ENCODE measurements around the gene DLG4.

The DLG4 gene

DNA sequence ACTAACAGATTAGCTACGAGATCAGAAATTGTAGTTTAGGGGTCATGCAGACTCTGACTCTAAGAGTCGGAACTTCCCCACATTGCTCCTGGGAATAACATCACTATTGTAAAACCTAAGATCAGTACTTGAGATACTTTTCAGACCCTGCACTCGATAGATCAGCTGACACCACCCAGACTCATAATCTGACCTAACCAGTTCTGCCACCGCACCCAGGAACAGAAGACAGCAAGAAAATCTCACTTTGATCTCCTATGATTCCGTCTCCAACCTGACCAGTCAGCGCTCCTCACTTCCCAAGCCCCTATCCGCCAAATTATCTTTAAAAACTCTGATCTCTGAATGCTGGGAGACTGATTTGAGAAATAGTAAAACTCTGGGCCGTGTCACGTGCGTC, 77.8 kb downstream of the DLG4 start:
- TF ChIP-seq, protein P1, sequence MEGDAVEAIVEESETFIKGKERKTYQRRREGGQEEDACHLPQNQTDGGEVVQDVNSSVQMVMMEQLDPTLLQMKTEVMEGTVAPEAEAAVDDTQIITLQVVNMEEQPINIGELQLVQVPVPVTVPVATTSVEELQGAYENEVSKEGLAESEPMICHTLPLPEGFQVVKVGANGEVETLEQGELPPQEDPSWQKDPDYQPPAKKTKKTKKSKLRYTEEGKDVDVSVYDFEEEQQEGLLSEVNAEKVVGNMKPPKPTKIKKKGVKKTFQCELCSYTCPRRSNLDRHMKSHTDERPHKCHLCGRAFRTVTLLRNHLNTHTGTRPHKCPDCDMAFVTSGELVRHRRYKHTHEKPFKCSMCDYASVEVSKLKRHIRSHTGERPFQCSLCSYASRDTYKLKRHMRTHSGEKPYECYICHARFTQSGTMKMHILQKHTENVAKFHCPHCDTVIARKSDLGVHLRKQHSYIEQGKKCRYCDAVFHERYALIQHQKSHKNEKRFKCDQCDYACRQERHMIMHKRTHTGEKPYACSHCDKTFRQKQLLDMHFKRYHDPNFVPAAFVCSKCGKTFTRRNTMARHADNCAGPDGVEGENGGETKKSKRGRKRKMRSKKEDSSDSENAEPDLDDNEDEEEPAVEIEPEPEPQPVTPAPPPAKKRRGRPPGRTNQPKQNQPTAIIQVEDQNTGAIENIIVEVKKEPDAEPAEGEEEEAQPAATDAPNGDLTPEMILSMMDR (IDR thresholded peaks at IDR 0.05) = no peak

DNA sequence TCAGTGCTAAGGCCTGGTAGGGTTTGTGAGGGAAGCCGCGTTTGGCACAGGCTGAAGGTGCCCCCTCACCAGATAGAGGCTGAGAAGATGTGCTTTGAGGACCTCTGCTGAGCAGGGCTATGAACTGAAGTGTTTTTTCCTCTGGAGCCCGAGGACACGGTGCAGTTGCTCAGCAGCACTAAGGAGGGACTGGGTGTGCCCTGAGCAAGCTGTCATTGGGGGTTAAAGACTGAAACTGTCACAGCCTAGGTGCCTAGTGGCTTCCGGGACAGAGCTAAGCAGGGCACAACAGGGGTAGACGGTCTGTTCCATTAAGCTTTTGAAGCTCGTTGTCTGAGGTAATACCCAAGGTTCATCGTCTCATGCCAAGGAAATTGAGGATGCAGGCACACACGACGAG, 80.2 kb downstream of the DLG4 start:
- H3K4me3 ChIP-seq = no peak overlapping the region
- no peak overlapping the region for H3K27ac ChIP-seq
- TF ChIP-seq, protein P1 (IDR thresholded peaks at IDR 0.05) = no peak
- DNase-seq (ENCODE audit: low spot score) = no peak

More for the DNA sequence above, 77.8 kb downstream of the DLG4 start:
- Histone ChIP-seq H3K4me3 (no peak overlapping the region), H3K27ac (no peak overlapping the region)
- no peak for DNase-seq (ENCODE audit: low spot score)

- Histone ChIP-seq H3K4me3 (no peak overlapping the region), H3K27ac (no peak overlapping the region)
- TF ChIP-seq, protein P1 (IDR thresholded peaks at IDR 0.05) = no peak
- DNase-seq (ENCODE audit: low spot score) = no peak
Observed at GRCh38 chr17:7138800-7139381, 80.7 kb downstream of the DLG4 start.

GRCh38 chr17:7137171-7137943, 82.3 kb downstream of the DLG4 start:
- TF ChIP-seq, protein P1 (IDR thresholded peaks at IDR 0.05) = no peak
- Histone ChIP-seq H3K4me3 (no peak overlapping the region), H3K27ac (peak overlapping the region in 1 of 2 donors; percentile 62)
- no peak for DNase-seq (ENCODE audit: low spot score)
